Measurements from ENCODE around the gene CNKSR3. TPM values are rescaled to one million over a fixed set of nuclear protein-coding genes. Genes with fewer than 3 reads are reported as not detected.

CNKSR3 gene
- total RNA-seq, 4 donors from 2014 or later = 11.7 to 22.7 (median 13.7) TPM

GRCh38 chr6:154406301-154406700 lies 104.2 kb downstream of the CNKSR3 start:
- no peaks in the 10 kb centered on the region for H3K27me3 ChIP-seq
- 91 to 97% methylated on average over 20 of the region's 20 CpGs for WGBS, 2 donors
- H3K36me3 ChIP-seq = peaks cover 0 to 13% (median 0%) of the 10 kb centered on the region in 3 donors
- no peak overlapping the region for H3K4me3 ChIP-seq
- TF ChIP-seq, protein P1, sequence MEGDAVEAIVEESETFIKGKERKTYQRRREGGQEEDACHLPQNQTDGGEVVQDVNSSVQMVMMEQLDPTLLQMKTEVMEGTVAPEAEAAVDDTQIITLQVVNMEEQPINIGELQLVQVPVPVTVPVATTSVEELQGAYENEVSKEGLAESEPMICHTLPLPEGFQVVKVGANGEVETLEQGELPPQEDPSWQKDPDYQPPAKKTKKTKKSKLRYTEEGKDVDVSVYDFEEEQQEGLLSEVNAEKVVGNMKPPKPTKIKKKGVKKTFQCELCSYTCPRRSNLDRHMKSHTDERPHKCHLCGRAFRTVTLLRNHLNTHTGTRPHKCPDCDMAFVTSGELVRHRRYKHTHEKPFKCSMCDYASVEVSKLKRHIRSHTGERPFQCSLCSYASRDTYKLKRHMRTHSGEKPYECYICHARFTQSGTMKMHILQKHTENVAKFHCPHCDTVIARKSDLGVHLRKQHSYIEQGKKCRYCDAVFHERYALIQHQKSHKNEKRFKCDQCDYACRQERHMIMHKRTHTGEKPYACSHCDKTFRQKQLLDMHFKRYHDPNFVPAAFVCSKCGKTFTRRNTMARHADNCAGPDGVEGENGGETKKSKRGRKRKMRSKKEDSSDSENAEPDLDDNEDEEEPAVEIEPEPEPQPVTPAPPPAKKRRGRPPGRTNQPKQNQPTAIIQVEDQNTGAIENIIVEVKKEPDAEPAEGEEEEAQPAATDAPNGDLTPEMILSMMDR (IDR thresholded peaks at IDR 0.05) = no peak
- no peak for TF ChIP-seq POLR2A (IDR thresholded peaks at IDR 0.05)
- TF ChIP-seq EP300 (IDR thresholded peaks at IDR 0.05) = no peak
- H3K4me1 ChIP-seq = peaks cover 0 to 50% (median 22%) of the 10 kb centered on the region in 4 donors
- no peaks in the 10 kb centered on the region for H3K9me3 ChIP-seq
- H3K27ac ChIP-seq = peak overlapping the region in 2 of 4 donors; percentile 46 to 79
- no peak for DNase-seq (ENCODE audit: low spot score in 2 of 2)

GRCh38 chr6:154404791-154405400 lies 105.6 kb downstream of the CNKSR3 start:
- Histone ChIP-seq H3K4me1 (peaks cover 0 to 37% (median 17%) of the 10 kb centered on the region in 4 donors), H3K36me3 (peaks cover 0 to 16% (median 0%) of the 10 kb centered on the region in 3 donors), H3K27ac (peak overlapping the region in 2 of 4 donors; percentile 79 to 86), H3K27me3 (no peaks in the 10 kb centered on the region), H3K4me3 (no peak overlapping the region), H3K9me3 (no peaks in the 10 kb centered on the region)
- no peak for DNase-seq (ENCODE audit: low spot score in 2 of 2)
- TF ChIP-seq, protein P1 (IDR thresholded peaks at IDR 0.05) = no peak
- no peak for TF ChIP-seq EP300 (IDR thresholded peaks at IDR 0.05)
- TF ChIP-seq POLR2A (IDR thresholded peaks at IDR 0.05) = no peak
- WGBS, 2 donors = 58 to 61% methylated on average over 6 of the region's 6 CpGs

- Histone ChIP-seq H3K4me3 (no peak overlapping the region), H3K27ac (peak overlapping the region in 2 of 4 donors; percentile 79 to 86), H3K9me3 (no peaks in the 10 kb centered on the region), H3K27me3 (no peaks in the 10 kb centered on the region), H3K36me3 (peaks cover 0 to 16% (median 0%) of the 10 kb centered on the region in 3 donors), H3K4me1 (peaks cover 0 to 31% (median 11%) of the 10 kb centered on the region in 4 donors)
- TF ChIP-seq EP300 (IDR thresholded peaks at IDR 0.05) (no peak), POLR2A (IDR thresholded peaks at IDR 0.05) (no peak)
- TF ChIP-seq, protein P1 (IDR thresholded peaks at IDR 0.05) = no peak
- WGBS, 2 donors = 6 to 28% methylated on average over 4 of the region's 4 CpGs
- no peak for DNase-seq (ENCODE audit: low spot score in 2 of 2)
These were observed 106.7 kb downstream of the CNKSR3 start for GRCh38 chr6:154403788-154404187.

- WGBS, 2 donors = 83 to 84% methylated on average over 6 of the region's 6 CpGs
- DNase-seq (ENCODE audit: low spot score in 2 of 2) = no peak
- Histone ChIP-seq H3K27ac (peak overlapping the region in 2 of 4 donors; percentile 40 to 86), H3K36me3 (peaks cover 0 to 16% (median 0%) of the 10 kb centered on the region in 3 donors), H3K9me3 (no peaks in the 10 kb centered on the region), H3K4me3 (no peak overlapping the region), H3K27me3 (no peaks in the 10 kb centered on the region), H3K4me1 (peaks cover 0 to 23% (median 10%) of the 10 kb centered on the region in 4 donors)
- TF ChIP-seq, protein P1 (IDR thresholded peaks at IDR 0.05) = no peak
- TF ChIP-seq POLR2A (IDR thresholded peaks at IDR 0.05) (no peak), EP300 (IDR thresholded peaks at IDR 0.05) (no peak)
These were observed 108.3 kb downstream of the CNKSR3 start for GRCh38 chr6:154402081-154402780.

DNA sequence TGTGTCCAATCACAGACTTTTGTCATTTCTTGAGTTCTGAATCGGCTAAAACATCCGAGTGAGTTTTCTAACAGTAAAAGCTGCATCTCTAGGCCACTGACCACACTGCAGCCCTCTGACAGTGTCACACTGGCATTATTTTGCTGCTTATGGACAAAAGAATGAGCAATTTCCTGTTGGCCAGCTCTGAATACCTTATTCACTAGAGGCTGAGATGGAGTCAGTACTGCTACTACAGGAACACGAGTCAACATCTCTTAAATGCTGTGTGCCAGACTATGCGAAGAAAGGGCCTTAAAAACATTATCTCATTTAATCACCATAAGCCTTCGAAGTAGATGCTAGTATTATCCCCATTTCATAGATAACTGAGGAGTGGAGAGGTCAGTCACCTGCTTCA lies 111.4 kb downstream of the CNKSR3 start:
- H3K27me3 ChIP-seq = no peaks in the 10 kb centered on the region
- 50 to 55% methylated on average over 5 of the region's 5 CpGs for WGBS, 2 donors
- TF ChIP-seq, protein P1 (IDR thresholded peaks at IDR 0.05) = no peak
- TF ChIP-seq EP300 (IDR thresholded peaks at IDR 0.05) = peak in 1 of 2 donors; percentile 57

More for the DNA sequence above, 111.4 kb downstream of the CNKSR3 start:
- H3K36me3 ChIP-seq = peaks cover 0 to 6% (median 0%) of the 10 kb centered on the region in 3 donors
- no peak overlapping the region for H3K4me3 ChIP-seq
- peak overlapping the region; percentile 36 to 91 (median 57) for H3K27ac ChIP-seq
- H3K4me1 ChIP-seq = peaks cover 0 to 33% (median 7%) of the 10 kb centered on the region in 4 donors
- no peak for DNase-seq (ENCODE audit: low spot score in 2 of 2)
- no peaks in the 10 kb centered on the region for H3K9me3 ChIP-seq
